Body of pancreas (tissue), 4 donors: ENCODE results near the gene EXT2.

Experiments used
- POLR2A ChIP-seq, 3 donors: fragments of 450-650 bp; IDR thresholded peaks; one replicate each; pipeline ENCODE4 v1.6.1; 2016; ENCODE audit warnings: antibody characterized with exemption in 3 of 3, mild to moderate bottlenecking in 2 of 3
- TF ChIP-seq, protein P1 (sequence below), 7 experiments: fragments of 450-650 bp in 4 of 7; fragments of 200-600 bp in 3 of 7; sonication (generic) in 3 of 7; IDR thresholded peaks; one replicate each; pipeline ENCODE4 v1.5.1; 2016 to 2019; ENCODE audit warnings: antibody characterized with exemption in 7 of 7

DNA sequence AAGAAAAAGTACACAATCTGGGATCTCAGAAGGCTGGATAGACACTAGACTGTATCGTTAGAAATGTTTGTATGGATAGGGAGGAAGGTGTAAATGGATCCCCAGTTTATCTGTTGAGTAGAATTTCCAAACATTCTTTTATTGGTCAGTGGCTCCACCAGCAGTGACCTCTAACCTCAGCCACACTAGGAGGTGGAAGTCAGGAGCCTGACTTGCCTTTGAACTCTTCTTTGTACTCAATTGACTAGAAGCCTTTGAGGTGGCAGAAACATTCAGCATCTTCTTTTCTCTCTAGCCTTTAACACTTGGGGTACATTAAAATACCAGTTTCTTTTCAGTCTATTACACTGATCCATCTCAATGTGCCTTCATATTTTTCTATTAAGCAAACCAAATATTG is 39.1 kb downstream of the EXT2 start:
- TF ChIP-seq, protein P1, sequence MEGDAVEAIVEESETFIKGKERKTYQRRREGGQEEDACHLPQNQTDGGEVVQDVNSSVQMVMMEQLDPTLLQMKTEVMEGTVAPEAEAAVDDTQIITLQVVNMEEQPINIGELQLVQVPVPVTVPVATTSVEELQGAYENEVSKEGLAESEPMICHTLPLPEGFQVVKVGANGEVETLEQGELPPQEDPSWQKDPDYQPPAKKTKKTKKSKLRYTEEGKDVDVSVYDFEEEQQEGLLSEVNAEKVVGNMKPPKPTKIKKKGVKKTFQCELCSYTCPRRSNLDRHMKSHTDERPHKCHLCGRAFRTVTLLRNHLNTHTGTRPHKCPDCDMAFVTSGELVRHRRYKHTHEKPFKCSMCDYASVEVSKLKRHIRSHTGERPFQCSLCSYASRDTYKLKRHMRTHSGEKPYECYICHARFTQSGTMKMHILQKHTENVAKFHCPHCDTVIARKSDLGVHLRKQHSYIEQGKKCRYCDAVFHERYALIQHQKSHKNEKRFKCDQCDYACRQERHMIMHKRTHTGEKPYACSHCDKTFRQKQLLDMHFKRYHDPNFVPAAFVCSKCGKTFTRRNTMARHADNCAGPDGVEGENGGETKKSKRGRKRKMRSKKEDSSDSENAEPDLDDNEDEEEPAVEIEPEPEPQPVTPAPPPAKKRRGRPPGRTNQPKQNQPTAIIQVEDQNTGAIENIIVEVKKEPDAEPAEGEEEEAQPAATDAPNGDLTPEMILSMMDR (IDR thresholded peaks at IDR 0.05), result no peak
- TF ChIP-seq POLR2A (IDR thresholded peaks at IDR 0.05), result no peak
